HG02981 (cell line): ENCODE data around the gene SOX14.

ENCODE experiments used
- ATAC-seq: cut with Tn5 transposase; IDR thresholded peaks from one replicate; pipeline ENCODE4 v1.9.1; 2021; ENCODE audit warnings: mild to moderate bottlenecking, moderate library complexity; ENCODE audit not compliant: unreplicated experiment

The SOX14 gene

GRCh38 chr3:137767538-137768360 lies 3.6 kb downstream of the SOX14 start:
- no peak for ATAC-seq

- no peak for ATAC-seq
Measured at GRCh38 chr3:137768361-137769321, 4.5 kb downstream of the SOX14 start.

GRCh38 chr3:137769322-137770065 lies 5.4 kb downstream of the SOX14 start:
- ATAC-seq: no peak

- no peak for ATAC-seq
Measured at GRCh38 chr3:137770066-137770834, 6.1 kb downstream of the SOX14 start.

GRCh38 chr3:137770835-137771399 lies 6.8 kb downstream of the SOX14 start:
- no peak for ATAC-seq

GRCh38 chr3:137771401-137772213 lies 7.5 kb downstream of the SOX14 start:
- ATAC-seq: no peak

- ATAC-seq: no peak
Measured at GRCh38 chr3:137772214-137772955, 8.3 kb downstream of the SOX14 start.

GRCh38 chr3:137778941-137779340 lies 14.8 kb downstream of the SOX14 start:
- ATAC-seq: no peak

GRCh38 chr3:137787529-137787928 lies 23.4 kb downstream of the SOX14 start:
- no peak for ATAC-seq

- ATAC-seq: no peak
Measured at GRCh38 chr3:137789236-137789635, 25.1 kb downstream of the SOX14 start.

- no peak for ATAC-seq
Measured at GRCh38 chr3:137792626-137793271, 28.6 kb downstream of the SOX14 start.

GRCh38 chr3:137796993-137797392 lies 32.9 kb downstream of the SOX14 start:
- ATAC-seq: no peak

GRCh38 chr3:137803215-137803614 lies 39.1 kb downstream of the SOX14 start:
- ATAC-seq: no peak

- no peak for ATAC-seq
Measured at GRCh38 chr3:137807998-137808397, 43.9 kb downstream of the SOX14 start.

GRCh38 chr3:137809509-137809908 lies 45.4 kb downstream of the SOX14 start:
- no peak for ATAC-seq

GRCh38 chr3:137812023-137812422 lies 47.9 kb downstream of the SOX14 start:
- ATAC-seq: no peak

- no peak for ATAC-seq
Measured at GRCh38 chr3:137815251-137815650, 51.1 kb downstream of the SOX14 start.
